KBM-7 (cell line): ENCODE measurements around the gene MCAM.
A peak's percentile ranks its signal among the peaks of the same experiment; 100 is the strongest.

Experiments used
- DNase-seq: peaks from one replicate; pipeline ENCODE4 v3.0.0-alpha.2; 2015
- in situ Hi-C: fragments of 300-500 bp; cut with MboI; formaldehyde crosslinking; loops from 2 replicates; pipeline ENCODE4 v1.14.3; 2020; ENCODE audit warnings: low sequenced_read_pairs, low pct_unique_long_range_greater_than_20kb, mixed read lengths

MCAM gene, protein sequence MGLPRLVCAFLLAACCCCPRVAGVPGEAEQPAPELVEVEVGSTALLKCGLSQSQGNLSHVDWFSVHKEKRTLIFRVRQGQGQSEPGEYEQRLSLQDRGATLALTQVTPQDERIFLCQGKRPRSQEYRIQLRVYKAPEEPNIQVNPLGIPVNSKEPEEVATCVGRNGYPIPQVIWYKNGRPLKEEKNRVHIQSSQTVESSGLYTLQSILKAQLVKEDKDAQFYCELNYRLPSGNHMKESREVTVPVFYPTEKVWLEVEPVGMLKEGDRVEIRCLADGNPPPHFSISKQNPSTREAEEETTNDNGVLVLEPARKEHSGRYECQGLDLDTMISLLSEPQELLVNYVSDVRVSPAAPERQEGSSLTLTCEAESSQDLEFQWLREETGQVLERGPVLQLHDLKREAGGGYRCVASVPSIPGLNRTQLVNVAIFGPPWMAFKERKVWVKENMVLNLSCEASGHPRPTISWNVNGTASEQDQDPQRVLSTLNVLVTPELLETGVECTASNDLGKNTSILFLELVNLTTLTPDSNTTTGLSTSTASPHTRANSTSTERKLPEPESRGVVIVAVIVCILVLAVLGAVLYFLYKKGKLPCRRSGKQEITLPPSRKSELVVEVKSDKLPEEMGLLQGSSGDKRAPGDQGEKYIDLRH

DNA sequence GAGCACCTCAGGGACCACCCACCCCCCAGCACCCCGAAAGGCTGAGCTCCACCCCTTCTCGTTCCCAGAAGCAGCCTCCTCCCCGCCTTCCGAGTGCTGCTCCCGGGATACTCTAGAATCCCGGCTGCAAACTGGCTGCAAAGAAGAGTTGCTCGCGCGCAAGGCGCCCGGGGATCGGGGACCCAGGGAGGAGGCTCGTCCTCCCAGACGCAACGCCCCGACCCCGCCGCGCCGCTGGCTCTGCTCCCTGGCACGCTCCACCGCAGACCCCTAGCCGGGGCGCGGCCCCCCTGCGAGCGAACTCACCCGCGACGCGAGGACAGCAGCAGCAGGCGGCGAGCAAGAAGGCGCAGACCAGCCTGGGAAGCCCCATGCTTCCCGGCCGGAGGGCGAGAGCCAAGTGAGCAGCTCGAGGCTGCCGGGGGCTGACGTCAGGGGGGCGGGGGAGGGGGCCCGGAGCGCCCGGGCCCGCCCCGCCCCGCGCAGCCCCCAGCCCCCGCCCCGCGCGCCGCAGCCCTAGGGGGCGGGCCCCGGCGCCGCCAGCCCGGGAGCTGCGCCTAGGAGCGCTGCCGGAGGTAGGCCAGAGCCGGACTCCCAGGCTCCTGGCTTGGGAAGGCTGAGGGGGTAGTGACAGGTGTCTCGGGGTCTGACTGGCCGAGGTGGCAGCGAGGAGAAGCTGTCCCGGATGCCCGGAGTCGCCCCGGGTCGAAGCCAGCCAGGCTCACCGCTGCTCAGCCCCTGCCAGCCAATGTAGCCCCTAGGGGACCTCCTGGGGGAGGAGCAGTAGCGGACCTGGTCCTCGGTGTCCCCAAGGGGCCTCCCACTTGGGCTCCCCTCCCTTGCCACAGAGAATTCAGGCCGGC is at the start of gene MCAM:
MCAM (minus strand) TSS at position 402 of the 863 bp plus-strand sequence; CDS start at position 373, 29 bp downstream.
- in situ Hi-C loops: no loop called here
- peak; percentile 61 for DNase-seq

DNA sequence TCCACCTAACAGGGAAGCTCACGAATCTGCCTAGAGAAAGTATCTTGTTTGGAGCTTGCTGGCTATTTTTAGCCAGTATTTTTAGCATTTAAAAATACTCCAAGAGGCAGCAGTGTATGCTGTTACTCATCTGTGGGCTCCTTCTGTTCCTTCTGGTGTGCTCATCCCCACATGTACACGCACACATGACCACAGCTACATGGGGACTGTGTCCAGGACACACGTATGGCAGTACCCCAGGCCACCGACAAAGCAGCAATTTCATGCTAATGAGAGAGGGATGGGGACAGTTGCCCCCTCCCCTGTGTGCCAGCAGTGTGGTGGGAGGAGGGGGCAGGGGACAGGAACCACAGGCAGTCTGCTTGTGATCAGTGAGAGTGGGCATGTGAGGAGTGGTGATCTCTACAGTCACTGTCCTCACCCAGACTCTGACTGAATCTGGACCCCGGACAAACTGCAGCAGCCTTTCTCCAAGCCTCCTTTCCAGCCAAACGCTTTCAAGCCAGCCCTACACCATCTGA is 48.2 kb upstream of the MCAM start:
- DNase-seq: no peak
- in situ Hi-C loops: no loop called here

DNA sequence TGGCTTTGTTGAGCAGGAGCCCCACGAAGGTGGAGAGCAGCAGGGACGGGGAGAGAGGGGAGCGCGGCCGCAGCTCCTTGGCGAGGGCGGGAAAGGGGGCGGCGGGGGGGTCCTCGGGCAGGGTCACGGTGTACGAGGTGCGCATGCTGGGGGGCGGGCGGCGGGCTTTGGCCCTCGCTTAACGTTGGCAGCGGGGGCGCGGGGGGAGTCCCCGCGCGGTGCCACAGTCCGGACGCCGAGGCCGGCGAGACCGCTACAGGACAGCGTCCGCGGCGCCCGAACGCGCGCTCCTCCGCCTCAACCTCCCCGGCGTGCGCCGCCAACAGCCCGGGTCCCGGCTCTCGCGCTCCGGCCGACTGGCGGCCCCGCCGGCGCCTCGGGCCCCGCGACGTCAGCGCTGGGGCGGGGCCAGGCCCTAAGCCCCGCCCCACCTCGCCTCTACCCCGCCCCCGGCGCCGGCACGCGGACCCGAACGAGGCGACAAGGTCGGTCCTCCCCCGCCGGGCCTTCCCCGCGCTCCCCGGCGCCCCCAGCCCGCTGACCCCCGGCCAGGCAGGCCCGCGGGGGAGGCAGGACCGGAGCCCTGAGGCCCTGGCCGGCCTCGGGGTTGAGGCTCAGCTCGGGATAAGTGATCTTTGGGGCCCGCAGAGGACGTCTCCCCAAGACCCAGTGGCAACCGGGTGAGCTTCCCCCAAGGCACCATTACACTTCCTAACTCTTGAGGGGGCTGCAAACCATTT is 47.1 kb upstream of the MCAM start:
- DNase-seq: no peak
- in situ Hi-C loops: no loop called here

DNA sequence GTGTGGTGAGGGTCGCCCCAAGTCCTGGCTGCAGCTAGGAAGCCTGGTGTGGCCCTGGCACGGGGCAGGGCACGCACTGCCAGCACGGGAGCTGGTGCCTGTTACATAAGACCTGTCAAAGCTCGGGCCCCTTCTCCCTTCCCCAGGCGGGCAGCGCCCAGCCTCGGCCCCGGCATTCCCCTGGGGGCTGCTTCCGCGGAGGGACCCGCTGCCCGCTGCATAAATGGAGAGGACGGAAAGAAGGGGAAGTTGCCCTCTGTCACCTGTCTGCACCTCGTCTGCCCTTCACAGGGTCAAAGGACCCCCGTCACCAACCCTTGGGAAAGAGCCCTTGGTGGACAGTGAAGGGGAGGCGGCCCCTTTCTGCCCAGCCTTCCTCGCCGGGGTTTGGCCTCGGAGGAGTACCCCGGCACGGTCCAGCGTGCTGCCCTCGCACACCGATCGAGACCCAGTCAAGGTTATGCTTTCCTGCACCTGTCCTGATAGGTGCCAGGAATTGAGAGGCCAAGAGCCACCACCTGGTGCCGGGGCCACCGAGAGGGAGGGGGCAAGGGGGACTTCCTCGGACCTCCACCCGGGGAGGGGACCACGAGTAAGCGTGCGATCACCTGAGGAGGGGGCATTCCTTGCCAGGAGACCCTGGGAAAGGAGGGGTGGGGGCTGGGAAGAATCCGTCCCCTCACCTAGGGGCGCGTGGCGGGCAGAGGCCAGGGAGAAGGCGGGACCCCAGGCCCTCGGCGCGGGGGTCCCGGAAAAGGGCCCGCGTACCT is 46.3 kb upstream of the MCAM start:
- DNase-seq: no peak
- in situ Hi-C loops: no loop called here

DNA sequence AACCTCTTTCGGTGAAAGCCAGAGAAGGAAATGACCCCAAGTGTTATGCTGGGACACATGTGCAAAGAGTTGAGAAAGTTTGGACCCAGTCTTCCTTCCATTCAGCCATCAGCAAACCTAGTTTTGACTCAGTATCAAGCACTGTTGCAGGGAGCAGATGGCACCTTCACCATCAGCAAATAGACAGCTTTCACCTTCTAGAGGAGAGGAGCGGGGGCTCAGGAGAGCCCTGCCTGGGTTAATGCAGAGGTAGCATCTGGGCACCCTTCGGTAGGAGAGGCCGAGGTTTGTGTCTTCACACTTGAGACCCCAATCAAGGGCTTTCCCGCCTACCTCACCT is 45.8 kb upstream of the MCAM start:
- in situ Hi-C loops: no loop called here
- no peak for DNase-seq

DNA sequence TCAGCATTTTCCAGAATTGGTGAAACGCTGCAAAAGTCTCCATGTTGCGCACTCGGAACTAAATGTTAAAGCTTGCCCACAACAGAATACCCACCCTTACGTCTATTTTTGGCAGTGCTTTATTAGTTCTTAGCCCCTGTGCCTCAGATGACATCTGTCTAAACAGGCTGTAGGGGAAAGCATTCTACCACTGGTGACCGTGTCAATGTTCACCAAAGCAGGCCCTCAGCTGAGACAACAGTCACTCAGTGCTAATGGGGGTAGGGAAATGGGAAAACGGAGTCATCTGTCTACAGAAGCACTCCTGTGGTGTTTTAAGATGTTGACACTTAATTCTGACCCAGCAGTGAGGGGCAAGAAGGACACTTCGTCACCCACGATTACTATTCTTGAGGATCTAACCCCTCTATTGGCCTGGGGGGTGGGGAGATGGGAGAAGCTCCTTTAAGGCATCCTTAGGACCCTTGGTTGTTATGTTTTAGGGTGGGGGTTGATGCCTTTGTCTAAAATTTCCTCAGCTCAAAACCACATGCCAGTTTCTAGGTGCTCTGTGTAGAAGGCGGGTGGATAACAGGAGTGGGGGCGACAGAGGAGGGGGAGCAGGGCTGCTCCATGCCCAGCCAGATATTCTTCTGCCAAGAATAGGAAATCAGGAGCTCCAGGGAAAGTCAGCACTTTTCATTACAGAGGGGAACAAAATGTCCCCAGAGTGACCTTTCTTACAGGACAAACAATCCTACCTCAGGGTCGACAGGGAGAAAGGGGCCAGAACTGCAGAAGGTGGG is 45.2 kb upstream of the MCAM start:
- in situ Hi-C loops: no loop called here
- no peak for DNase-seq

DNA sequence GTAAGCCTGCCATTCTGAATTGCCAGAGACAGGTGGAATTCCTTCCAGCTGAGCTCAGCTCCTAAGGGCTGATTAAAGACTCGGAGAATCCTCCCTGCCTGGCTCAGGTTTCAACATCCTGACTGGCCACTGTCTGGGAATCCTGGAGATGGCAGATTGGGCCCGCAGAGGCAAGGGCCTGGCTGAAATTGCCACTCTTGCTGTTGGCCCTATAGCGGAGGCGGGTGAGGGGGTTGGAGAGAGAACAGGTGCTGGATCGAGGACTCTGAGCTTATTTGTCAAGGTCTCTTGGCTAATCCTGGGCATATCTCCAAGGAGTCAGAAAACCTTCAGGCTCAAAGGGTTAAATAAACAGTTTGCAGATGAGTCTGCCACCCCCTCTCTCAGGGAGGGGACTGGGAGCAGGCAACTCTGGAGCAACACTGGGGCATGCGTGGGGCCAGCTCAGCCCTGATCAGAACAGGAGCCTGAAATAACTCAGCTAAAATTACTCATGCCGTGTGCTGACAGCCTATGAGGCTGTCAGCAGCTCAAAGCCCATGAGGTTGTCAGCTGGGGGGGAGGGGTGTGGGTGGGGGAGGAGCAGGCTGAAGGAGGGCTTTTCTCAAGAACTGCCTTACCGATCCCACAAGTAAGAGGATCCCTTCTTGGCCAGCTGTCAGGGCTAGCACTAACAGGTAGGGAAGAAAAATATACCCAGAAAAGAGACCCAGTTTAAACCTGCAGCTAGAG is 44.3 kb upstream of the MCAM start:
- DNase-seq: peak; percentile 43
- in situ Hi-C loops: no loop called here

DNA sequence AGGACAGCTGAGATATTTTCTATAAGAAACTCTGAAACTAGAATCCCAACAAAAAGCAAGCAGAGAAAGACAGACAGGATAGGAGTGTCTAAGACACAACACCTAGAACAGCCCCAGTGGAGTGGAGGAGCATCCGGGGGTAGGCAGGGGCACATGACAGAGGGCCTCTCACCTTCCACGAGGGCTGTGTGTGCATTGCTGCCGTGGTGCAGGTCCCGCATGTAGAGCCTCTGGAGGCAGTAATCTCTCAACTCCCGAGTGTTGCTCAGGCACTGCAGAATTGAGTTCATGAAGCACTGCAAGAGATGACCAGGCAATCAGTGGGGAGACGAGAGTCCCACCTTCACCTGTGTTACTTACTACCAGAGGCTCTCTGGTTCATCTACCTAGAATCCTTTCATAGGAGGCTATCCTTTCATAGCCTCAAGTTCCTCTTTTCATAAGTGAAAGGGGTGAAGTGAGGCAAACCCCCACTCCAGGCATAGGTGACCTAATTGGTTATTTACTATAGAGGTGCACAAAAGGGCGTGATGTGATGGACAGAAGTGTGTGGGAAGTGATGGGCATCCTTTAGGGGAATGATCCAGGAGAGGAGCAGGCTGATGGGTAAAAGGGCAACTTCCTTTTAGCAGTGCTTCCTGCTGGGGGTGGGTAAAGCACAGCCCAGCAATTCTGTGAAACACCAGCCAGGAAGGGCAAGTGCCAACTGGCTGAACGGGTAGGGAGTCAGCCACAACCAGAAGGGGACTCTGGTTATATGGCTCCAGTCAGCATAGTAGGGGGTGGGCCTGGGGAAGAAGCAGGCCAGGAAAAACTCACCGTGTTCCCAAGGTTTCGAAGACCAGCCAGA is 42.7 kb upstream of the MCAM start:
- in situ Hi-C loops: loop anchor here (10.0 kb wide), 1 partner anchor 115 kb away; no protein-coding TSS in a partner anchor
- peak; percentile 40 for DNase-seq

DNA sequence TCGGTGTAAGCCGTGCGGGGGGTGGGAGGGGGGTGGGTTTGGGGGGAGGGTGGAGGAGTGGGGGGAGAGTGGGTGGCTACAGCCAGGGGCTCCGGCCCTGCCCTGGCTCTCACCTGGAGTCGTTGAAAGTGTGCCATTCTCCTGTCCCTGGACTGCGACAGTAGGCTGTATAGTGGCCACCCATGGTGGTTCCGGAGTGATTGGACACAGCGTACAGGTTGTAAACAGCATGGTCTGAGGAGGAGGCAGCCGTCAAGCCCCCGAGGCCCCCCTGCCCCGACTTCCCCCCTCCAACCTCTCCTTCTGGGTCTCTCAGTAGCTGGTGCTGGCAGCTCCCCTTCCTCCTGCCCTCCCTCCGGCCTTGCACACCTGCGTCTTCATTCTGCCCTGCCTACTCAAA is 40.1 kb upstream of the MCAM start:
- in situ Hi-C loops: loop anchor here (10.0 kb wide), 1 partner anchor 118 kb away; no protein-coding TSS in a partner anchor
- DNase-seq: no peak

DNA sequence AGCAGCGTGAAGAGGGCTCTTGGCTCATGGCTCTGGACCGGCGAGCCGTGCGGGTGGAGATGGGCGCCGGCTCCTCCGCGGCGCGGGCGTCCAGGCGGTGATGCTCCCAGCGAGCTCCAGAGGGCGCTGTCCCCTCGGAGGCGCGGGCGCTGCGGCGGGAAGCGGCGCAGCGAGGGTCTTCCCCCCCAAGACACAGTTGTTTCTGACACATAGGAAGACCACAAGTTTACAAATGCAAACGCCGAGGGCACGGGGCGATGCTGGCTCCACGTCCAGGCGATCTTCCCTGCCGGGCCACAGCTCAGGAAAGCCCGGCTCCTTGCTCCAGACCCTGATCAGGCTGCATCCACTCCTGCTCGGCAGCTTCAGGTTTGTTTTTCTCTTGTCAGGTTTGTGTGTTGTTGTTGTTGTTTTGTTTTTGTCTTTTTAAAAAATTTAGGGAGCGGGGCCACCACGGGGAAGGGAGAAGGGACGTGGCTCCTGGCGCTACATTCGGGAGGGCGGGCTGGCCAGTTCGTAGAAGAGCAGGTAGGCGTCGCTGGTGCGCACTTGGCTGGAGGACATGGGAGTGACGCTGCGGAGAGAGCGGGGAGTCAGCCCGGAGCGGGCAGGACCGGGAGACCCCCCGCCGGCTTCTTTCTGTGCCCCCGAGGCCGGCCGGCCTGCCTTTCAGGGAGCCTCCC is 39.6 kb upstream of the MCAM start:
- in situ Hi-C loops: loop anchor here (10.0 kb wide), 1 partner anchor 118 kb away; no protein-coding TSS in a partner anchor

DNA sequence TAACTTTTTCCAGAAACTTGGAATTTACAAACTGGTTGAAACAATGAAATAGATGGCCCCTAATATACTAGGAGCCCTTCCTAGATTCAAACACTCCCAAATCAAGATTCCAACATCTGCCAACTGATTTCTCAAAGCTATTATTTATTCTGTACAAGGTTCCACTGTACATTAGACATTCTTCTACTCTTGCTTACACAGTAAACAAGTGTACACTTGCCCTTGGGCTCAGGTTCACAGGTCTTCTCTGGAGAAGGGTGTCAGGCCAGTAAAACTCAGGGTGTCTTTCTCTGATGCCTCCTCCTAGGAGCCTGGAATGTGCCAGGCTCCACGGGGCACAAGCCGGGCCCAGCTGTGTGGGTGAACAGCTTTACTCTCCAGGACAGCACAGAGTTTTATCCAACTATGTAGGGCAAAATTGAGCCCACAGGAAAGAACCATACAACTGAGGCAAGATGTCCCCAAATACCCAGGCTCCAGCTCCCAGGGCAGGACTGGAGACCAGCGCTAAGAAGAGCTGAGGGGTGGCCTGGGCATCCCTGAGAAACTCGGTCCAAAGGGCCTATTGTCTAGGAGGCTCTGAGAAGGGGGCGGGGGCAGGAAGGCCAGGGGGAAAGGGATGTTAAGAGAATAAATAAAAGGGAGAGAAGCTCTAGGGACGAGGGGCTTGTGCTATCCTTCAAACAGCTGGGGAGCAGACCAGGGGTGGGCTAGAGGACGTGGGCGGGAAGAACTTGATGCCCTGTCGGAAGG is 38.3 kb upstream of the MCAM start:
- in situ Hi-C loops: loop anchor here (10.0 kb wide), 1 partner anchor 120 kb away; no protein-coding TSS in a partner anchor
- no peak for DNase-seq

More for the DNA sequence above, 39.6 kb upstream of the MCAM start:
- peak; percentile 78 for DNase-seq

DNA sequence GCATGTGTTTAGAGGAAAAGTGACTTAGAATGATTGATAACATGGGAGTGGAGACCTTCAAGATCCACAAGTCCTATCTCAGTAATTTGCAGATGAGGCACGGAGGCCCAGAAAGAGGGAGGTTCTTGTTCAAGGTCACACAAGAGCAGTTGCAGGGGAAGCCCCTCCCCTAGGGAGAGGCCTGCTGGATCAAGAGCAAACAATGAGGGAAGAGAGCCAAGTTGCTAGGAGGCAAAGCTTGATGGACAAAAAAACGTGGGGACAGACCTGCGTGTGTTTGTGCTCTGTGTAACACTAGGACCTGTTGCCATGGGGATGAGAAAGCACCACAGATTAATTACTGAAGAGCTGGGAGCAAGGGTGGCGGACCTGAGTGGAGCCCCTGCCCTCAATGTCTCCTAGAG is 35.9 kb upstream of the MCAM start:
- in situ Hi-C loops: loop anchor here (10.0 kb wide), 1 partner anchor 122 kb away; no protein-coding TSS in a partner anchor
- DNase-seq: no peak

DNA sequence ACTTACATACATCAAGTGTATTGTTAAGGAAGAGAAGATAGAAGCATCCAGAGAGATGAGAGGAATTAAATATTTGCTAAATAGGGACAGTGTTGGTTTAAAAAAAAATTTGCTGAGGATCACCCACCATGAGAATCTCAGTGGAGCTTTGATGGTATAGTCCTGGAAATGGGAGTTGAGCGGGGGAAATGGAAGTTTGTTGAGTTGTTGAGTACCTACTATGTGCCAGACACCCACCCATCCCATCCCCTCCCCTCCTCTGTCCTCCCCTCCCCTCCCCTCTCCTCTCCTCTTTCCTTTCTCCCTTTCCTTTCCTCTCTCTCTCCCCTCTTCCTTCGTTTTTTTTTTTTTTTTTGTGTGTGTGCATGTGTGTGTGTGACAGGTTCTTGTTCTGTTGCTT is 34.3 kb upstream of the MCAM start:
- DNase-seq: no peak
- in situ Hi-C loops: loop anchor here (10.0 kb wide), 1 partner anchor 124 kb away; no protein-coding TSS in a partner anchor

DNA sequence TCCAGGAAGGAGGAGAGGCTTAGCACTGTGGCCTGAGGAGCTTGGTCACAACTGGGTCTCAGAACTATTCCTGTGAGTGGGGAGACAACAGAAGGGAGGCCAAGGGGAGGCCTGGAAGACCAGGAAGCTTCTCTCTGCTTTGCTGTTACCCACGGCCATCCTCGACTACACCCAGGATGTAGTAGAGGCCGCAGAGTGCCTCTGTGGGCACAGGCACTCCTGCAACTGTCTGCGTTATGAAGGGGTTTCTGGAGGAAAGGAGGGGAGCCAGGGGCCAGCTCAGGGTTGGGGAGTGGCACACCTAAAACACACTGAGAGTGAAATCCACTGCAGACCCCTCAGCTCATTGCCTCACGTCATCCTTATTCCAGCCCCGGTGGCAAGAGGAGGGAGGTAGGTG is 33.4 kb upstream of the MCAM start:
- no peak for DNase-seq
- in situ Hi-C loops: loop anchor here (10.0 kb wide), 1 partner anchor 124 kb away; no protein-coding TSS in a partner anchor
